Right hindlimb (tissue), 1 donor: ENCODE results near the gene RALGAPA2.
"Not testable (repeated sequence)": the region's sequence is repeated elsewhere in the genome, so short reads cannot be mapped to it uniquely, and the experiment has no call there.

Source experiments
- DNase-seq: peaks from one replicate; pipeline ENCODE4 v3.0.0-alpha.2; 2018

The RALGAPA2 gene

GRCh38 chr20:20363434-20363798, 349.0 kb downstream of the RALGAPA2 start:
- DNase-seq, result no peak

- no peak for DNase-seq
Measured at GRCh38 chr20:20362774-20363433, 349.5 kb downstream of the RALGAPA2 start.

- peak; percentile 54 for DNase-seq
Measured at GRCh38 chr20:20360464-20360863, 352.0 kb downstream of the RALGAPA2 start.

GRCh38 chr20:20359628-20360027, 352.8 kb downstream of the RALGAPA2 start:
- no peak for DNase-seq

- DNase-seq, result no peak
Measured at GRCh38 chr20:20358801-20359200, 353.6 kb downstream of the RALGAPA2 start.

- not testable (repeated sequence) for DNase-seq
Measured at GRCh38 chr20:20355503-20355902, 356.9 kb downstream of the RALGAPA2 start.

GRCh38 chr20:20353576-20353975, 358.9 kb downstream of the RALGAPA2 start:
- DNase-seq, result no peak

GRCh38 chr20:20344476-20344875, 368.0 kb downstream of the RALGAPA2 start:
- no peak for DNase-seq

GRCh38 chr20:20343932-20344331, 368.5 kb downstream of the RALGAPA2 start:
- no peak for DNase-seq
